M059J (cell line): Measurements from ENCODE around the gene CUL3. TPM values are rescaled to one million over a fixed set of nuclear protein-coding genes. Genes with fewer than 3 reads are reported as not detected.

Source experiments
- DNase-seq: peaks from one replicate; pipeline ENCODE4 v3.0.0-alpha.2; 2012; ENCODE audit warnings: low read depth
- total RNA-seq: library from RNA; depleted of rRNA; stranded (reverse); fragments of >200 nt; shearing (Covaris generic); gene quantifications from 2 replicates; pipeline ENCODE4 v1.2.3, GENCODE V29; 2014

Gene CUL3
- total RNA-seq, 1 experiment from 2014 or later, result 68.0 TPM

DNA sequence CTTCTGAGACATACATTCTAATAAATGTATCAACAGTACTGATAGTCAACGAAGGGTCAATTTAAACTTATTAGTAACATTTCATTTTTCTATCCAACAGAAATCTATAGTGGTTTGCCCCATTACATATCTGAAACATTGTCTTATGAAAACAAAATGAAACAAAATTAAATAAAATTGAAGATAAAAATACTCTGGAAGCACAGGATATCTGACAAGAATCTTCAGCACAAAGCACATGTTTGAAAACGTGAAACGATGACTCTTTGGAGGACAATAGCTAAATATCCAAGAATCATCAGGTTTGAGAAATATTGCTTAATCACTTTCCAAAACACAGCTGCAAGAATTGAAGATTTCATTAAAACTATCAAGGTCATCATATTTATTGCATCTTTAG is 112.3 kb downstream of the CUL3 start:
- no peak for DNase-seq

DNA sequence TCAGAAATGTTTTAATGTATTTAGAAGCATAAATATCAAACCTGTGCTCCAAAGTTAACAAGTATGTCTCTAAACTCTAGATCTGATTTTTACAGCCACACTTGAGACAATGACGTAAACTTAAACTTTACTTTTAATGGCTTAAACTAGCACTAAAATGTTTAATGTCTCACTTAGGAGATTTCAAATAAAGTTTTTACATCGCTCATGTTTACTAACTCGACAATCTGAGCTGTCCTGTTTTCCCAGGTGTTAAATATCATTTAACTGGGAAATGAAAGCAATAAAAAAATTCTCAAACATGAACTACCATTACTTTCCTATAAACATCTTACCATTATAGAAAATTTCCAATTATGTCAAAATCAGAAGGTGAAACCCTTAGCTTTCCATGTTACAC is 113.0 kb downstream of the CUL3 start:
- no peak for DNase-seq

DNA sequence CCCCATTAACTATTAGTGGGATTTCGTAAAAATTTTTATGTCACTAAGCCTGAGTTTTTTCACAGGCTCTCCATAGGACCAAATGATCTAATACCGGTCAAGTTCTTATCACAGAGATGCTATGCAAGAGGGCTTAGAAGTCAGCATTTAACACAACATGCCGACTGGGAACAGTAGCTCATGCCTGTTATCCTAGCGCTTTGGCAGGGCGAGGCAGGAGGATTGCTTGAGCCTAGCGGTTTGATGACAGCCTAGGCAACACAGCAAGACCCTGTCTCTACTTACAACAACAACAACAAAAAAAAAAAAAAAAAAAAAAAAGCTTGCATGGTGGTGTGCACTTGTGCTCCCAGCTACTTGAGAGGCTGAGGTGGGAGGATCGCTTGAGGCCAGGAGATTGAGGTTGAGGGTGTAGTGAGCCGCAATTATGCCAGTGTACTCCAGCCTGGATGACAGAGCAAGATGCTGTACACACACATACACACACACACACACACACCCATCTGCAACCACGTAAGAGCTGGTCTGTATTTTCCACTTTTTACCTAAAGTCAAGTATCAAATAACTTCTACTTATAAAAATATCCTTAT is 115.7 kb downstream of the CUL3 start:
- DNase-seq, result no peak

DNA sequence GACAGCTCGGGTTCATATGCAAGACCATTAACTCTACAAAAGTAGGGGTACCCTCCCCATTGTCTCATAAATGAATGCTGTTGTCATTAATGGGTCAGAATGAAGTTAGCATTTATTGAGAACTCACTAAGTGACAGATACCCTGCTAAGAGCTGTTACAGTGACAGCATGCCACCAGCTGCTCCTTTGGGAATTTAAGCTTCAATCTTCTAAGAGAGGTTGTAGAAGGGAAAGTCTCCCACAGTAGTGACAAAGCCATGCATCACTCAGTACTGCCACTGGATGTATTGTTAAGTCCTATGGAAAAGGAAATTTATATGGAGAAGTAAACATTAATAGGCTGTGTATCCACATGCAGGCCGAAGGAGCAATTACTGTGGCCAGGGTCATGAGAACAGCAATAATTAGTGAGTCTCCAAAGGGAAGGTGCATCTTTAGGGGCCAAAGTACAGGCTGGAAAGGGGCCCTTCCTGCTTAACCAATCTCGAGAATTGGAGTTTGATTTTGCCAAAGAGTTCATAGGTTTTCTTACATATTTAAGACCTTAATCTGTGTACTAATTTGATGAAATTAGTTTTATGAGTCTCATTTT is 118.8 kb downstream of the CUL3 start:
- no peak for DNase-seq

DNA sequence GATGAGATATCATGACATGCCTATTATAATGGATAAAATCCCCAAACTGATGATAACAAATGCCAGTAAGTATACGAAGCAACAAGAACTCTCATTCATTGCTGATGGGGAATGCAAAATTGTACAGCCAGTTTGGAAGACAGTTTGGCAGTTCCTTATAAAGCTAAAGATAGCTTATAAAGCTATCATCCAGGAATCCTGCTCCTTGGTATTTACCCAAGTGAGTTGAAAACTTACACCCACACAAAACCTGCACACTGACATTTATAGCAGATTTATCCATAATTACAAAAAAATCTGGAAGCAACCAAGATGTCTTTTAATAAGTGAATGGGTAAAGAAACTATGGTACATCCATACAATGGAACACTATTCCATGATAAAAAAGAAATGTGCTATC is 123.8 kb downstream of the CUL3 start:
- no peak for DNase-seq

DNA sequence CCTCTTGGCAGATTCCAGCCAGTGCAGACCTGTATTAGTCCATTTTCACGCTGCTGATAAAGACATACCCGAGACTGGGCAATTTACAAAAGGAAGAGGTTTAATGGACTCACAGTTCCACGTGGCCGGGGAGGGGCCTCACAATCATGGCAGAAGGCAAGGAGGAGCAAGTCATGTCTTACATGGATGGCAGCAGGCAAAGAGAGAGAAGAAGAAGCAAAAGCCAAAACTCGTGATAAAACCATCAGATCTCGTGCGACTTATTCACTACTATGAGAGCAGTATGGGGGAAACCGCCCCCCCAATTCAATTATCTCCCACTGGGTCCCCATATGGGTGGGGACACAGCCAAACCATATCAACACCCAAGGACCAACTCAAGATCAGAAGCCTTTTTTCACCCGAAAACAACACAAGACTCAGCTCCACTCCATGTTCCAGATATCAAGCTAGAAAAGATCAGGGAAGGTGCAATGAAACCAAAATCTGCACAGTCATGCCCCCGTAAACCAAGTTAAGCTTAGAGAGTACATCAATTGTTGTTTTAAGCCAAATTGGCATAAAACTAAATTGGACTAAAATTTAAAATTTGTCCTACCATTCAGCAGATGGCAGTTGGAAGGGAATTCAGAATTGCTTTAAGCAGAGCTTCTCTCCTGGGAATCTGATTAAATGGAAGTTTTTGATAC is 127.6 kb downstream of the CUL3 start:
- DNase-seq, result no peak

DNA sequence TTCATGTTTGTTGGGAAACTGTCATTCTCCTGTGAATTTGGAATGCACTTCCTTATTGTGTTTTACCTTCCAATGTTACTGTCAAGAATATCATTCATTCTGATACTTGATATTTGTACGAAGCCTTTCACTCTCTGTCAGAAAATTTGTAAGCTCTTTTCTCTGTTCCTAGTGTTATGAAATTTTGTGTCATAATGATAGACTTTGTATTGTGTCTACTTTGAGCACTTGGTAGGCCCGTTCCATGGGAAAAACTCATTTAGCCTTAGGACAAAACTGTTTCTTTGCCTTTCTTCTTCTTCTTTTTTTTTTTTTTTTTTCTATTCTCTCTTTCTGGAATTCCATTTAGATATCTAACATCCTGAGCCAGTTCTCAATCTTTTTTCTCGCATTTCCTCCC is 131.3 kb downstream of the CUL3 start:
- no peak for DNase-seq

DNA sequence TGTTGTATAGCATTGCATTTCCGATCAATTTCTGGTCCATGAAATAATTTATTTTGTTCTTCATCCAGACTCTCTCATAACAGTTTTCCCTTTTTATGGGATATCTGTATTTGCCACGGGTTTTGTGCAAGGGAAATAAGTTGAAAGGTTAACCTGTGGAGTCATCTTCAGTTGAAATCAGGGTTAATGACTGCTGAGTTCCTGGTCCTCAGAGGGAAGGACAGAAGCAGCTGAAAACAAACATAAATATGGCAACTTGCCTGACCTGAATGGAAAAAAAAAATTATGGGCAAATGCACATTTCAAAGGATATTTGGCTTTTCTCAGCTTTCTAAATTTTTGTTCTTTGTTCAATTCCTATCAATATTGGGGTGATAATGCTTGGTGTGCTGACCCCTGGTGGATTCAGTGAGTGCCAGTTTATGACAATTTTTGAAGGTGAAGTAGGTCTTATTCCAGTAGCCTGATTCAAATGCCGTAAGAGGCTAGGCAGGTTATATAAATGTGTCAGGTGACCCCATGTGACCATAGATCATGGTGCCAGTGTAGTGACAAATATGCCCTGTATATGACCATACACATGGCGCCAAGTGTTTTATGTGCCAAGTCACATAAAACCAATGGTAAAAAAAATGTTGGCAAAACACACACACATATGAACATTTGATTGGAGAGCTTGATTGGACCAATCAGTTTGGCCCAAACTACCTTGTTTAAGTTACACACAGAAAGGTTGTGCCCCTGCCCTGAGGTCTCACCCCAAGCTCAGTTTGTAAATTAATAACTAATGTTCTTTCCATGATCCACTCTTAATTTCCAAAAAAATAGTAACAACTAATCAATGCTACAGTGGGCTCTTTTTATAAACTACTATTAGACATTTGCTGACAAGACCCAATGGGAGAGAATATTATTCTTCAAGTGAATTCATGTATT is 135.7 kb downstream of the CUL3 start:
- peak; percentile 24 for DNase-seq

DNA sequence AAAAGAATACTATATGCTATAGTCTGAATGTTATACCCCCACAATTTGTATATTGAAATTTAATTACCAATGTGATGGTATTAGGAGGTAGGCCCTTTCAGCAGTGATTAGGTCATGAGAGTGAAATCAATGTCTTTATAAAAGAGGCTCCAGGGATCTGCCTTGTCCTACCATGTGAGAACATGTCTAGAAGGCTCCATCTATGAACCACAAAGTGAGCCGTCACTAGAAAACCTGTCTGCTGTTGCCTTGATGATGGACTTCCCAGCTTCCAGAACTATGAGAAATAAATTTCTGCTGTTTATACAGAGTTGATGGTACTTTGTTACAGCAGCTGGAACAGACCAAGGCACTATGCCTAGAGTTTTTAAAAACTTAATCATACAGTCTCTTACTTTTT is 136.9 kb downstream of the CUL3 start:
- DNase-seq, result no peak

DNA sequence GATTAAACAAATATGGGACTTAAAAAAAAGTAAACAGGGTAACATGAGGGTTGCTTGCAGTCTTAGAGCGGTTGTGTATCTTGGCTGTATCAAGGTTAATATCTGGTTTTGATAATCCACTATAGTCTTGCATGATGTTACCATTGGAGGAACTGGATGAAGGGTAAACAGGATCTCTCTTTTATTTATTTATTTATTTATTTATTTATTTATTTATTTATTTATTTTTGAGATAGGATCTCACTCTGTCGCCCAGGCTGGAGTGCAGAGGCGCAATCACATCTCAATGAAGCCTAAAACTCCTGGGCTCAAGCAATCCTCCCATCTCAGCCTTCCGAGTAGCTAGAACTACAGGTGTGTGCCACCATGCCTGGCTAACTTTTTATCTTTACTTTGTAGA is 140.4 kb downstream of the CUL3 start:
- no peak for DNase-seq

DNA sequence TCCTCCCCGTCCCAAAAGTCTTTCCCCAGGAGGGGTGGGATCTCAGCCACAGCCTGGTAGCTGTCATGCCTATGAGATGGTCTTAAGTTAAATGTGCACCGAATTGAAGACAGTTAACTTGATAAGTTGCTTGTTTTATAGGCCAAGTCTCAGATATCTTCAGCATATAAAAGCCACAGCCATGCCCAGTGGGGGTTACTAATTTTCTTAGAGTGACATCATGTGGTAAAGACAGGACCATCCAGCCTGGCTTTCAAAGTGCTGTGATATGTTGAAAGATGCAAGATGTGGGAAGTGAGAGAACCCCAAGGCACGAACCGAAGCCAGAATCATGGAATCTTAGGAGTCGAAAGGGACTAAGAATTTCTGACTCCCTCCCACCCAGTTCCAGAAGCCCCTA is 141.1 kb downstream of the CUL3 start:
- DNase-seq, result no peak

DNA sequence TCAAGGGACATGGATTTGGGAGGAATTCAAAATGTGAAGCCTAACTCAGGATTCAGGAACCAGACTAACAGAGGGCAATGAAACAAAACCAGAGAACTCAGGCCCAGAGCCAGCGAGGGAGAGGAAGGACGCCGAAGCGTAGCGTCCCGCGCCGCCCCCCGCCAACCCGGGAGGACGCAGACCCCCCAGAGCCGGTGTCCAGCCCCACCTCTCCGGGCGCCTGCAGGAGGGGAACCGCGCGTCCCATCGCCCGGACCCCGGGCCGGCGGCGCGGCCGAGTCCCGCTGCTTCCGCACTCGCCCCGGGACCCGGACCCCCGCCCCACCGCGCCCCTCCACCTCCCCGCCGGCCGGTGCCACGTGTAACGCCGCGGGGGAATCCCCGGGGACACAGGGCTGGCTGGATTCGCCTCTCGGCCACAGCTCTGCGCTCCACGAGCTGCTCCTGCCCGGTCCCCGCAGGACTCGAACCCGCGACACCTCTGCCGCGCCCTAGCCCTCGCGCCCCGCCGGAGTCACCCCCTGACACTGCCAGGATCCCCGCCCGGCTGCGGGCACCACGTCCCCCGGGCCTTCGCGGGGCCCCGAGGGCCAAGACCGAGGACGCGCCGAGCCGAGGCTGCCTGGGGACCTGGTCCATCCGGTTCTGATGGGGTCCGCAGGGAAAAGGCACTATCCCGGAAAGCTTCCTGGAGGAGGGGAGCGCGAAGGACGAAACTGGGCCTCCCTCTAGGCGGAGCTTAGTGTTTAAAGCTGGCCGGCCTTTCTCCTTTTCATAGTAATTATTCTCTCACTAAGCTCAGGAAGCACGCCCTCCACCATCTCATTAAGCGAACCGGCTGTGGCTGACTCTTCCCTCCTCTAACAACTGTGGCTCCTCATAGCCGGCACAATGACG is 142.8 kb downstream of the CUL3 start:
- peak; percentile 21 for DNase-seq

DNA sequence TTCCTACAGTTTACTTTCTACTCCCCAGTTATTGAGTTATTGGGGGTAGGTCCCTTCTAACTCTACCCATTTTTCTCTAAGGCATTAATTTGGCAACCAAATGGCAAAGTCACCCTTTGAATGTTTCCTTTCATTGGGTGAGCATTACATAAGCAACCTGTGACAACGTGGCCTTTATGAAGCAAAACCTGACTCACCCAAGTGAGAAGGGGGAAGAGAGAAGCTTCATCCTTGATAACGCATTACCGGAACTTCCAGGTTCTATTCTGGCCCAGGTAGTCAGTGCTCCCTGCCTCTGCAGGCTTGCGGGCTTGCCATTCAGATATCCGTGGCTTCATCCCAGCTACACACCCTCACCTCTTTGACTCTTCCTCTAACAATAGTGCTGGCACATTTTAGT is 144.2 kb downstream of the CUL3 start:
- no peak for DNase-seq

DNA sequence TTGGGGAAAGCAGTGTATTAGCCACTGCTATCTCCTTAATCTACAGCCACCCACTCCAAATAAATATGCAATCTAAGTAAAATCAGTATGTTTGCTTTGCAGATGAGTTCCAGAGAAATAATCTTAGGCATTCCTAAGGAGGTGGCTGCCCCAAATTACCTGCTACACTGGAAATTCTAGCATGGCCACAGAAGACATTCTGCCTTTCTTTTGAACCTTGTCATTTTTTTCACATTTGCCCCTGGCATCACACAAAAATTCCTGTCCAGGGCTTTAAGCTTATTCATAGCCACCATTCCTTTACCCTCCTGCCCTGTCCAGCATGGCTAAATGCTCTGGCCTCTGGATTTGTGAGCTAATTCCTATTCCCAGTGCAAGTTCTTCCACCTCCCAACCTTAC is 146.4 kb downstream of the CUL3 start:
- DNase-seq, result no peak

DNA sequence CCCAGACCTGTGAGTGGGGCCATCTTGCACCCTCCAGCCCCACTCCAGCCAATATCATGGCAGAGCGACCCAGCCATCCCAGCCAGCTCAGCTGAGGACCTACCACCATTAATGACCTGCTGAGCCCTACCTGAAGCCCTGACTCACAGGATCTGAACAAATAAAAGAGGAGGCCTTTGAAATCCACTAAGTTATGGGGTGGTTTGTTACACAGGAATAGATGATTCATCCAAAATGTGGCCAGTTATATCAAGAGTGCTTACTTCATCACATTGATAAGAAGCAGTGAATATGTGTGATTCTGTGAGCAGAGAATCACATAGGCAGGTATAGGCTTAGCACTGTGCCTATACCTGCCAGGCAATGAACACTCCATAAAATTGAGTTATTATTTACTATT is 148.5 kb downstream of the CUL3 start:
- DNase-seq, result peak; percentile 54

DNA sequence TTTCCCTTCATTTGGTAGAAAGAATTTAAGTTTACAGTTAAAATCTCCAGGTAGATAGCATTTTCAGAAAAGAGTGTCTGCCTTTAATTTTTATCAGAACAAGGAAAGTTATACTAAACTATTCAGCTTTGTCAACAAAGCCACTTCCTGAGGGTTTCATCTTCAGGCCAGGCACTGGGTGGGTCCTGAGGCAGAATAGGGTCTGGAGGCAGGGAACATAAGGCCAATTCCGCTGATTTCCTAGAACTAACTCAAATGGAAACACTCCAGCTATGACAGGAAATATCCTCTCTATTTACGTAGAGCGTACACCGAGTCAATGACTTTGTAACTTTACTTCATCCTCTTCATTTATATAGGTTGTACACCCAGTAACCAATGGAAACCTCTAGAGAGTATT is 150.5 kb downstream of the CUL3 start:
- DNase-seq, result no peak

DNA sequence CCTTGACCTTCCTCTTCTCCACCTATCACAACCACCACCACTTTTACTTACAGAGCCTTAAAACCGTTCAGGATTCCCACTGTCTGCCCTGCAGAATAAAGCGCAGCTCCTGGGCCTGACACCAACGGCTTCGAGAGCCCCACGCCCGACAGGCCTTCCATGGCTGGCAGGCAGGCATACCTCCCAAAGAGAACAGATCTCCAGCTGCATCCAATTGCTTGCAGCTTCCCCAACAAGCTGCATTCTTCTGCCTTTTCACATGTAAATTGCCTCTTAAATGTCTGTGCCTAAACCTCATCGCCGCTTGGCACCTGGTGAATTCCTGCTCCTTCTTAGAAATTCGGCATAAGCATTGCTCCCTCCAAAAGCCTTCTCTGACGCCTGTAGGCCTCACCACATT is 151.7 kb downstream of the CUL3 start:
- no peak for DNase-seq

DNA sequence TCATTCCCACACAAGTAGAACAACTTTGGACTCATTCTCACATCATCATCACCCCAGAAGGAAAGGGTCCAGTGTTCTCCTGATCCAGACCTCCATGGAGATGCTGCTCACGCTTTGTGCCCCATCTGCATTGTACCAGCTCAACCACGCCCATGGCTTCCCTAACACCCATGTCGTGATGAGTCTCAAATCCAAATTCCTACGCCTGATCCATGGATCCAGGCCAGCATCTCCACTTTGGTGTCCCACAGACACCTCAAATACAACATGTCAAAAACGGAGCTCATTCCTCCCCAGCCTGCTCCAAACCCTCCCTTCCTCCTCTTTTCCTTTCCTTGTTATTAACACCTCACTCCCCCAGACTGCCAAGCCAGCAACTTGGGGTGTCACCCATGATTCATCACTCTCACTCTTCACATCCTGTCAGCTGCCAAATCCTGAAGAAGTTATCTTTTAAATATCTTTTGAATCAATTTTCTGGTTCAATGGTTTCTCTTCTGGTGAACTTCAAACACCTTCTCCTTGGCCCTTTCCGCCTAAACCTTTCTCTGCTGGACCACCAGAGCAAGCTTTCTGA is 153.1 kb downstream of the CUL3 start:
- peak; percentile 26 for DNase-seq

DNA sequence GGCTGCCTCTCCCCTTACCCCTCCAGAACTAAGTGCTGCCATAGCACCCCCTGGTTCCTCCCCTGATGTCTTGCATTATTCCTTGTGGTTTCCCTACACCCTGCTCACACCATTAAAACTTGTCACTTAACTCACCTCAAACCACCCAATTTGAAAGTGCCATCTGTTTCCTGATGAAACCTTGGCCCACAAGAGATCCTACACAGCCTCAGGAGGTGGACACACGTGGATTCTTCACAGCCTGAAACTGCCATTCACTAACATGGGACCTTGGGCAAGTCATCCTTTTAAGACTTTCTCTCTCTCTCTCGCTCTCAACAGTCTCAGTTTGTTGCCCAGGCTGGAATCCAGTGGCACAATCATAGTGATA is 155.7 kb downstream of the CUL3 start:
- DNase-seq, result no peak

DNA sequence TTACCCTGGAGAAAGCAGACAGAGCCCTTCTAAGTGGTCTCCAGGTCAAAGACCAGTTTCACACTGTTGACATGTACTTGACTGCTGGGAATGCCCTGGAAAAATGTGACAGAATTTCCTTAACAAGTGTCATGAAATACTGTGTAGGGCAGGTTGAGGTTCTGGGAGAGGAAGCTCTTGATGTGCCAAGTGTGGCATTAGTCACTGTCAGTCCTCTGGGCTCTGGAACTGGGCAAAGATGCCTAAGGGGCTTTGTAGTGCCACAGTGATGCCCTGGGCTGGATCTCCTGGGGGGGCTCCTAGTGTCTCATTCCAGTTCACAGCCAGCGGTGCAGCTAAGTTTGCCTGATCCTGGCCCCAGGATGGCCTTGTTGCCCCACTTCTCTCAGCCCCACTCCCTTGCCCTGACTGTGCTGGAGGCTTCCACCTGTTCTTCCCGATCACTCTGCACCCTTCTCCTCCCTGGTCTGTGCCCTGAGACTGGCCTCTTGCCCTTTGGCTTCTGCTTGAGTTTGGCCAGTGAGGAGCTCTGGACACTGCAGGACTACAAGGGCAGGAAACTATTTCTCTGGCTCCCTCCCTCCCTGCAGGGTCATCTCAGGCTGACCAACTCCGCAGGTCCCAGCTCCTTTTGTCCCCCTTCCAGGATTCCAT is 156.2 kb downstream of the CUL3 start:
- no peak for DNase-seq

DNA sequence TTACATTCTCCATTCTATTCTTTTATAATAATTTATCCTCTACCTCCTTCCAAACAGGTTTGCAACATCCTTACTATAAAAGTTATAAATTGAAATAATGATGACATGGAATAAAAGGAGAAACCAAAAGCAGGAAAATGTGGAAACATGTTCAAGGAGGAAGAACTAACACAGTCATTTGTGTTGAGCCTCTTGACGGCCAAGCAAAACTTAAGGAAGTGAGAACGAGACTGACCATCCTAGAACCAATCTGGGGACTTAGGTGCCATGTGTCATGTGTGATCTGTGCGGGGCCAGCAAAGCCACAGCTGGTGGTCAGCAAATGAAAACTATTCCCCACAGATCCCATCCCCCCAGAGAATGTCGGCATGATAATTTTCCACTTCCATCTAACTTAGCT is 157.7 kb downstream of the CUL3 start:
- no peak for DNase-seq
